Measurements from ENCODE around the gene TGM2.

Gene TGM2

GRCh38 chr20:38092260-38092857, 72.7 kb downstream of the TGM2 start:
- no peak for ATAC-seq
- DNase-seq = no peak

- ATAC-seq = no peak
- DNase-seq = no peak
Measured at GRCh38 chr20:38091441-38092216, 73.4 kb downstream of the TGM2 start.

- no peak for DNase-seq
- no peak for ATAC-seq
Measured at GRCh38 chr20:38090061-38090460, 75.0 kb downstream of the TGM2 start.

GRCh38 chr20:38089500-38089899, 75.6 kb downstream of the TGM2 start:
- ATAC-seq (no peak), DNase-seq (no peak)

- ATAC-seq (no peak), DNase-seq (no peak)
Measured at GRCh38 chr20:38085026-38085425, 80.0 kb downstream of the TGM2 start.

GRCh38 chr20:38084425-38084951, 80.6 kb downstream of the TGM2 start:
- no peak for ATAC-seq
- no peak for DNase-seq

- no peak for ATAC-seq
- DNase-seq = no peak
Measured at GRCh38 chr20:38083338-38084048, 81.6 kb downstream of the TGM2 start.

- no peak for ATAC-seq
- DNase-seq = no peak
Measured at GRCh38 chr20:38082894-38083293, 82.2 kb downstream of the TGM2 start.

- DNase-seq = no peak
- ATAC-seq = no peak
Measured at GRCh38 chr20:38081575-38081974, 83.5 kb downstream of the TGM2 start.

- DNase-seq (no peak), ATAC-seq (no peak)
Measured at GRCh38 chr20:38079353-38079752, 85.7 kb downstream of the TGM2 start.

GRCh38 chr20:38078084-38078483, 87.0 kb downstream of the TGM2 start:
- ATAC-seq = no peak
- DNase-seq = no peak

All from stimulated activated naive CD8-positive, alpha-beta T cell treated with anti-CD3 and anti-CD28 coated beads, Interleukin-15, Interleukin-2, amounts not matched to agents 100 U/mL and 50 U/mL, for 24 hours (primary cell).